Effector memory CD8-positive, alpha-beta T cell (primary cell): Measurements from ENCODE around the gene STK32A.

ENCODE experiments used
- ATAC-seq: fragments of 150-1000 bp; cut with Tn5 transposase; replicated peaks from 2 replicates; pipeline ENCODE4 v1.10.0; 2021; ENCODE audit warnings: mild to moderate bottlenecking, moderate library complexity
- DNase-seq, 3 experiments: peaks; one replicate each; pipeline ENCODE4 v3.0.0; 2021
- H3K27ac Mint-ChIP-seq, 2 donors: one replicate each; pipeline ENCODE4 v1.8.0; 2022; ENCODE audit warnings: mild to moderate bottlenecking in 2 of 2, mixed read lengths in 2 of 2, moderate library complexity in 2 of 2
- H3K27me3 Mint-ChIP-seq, 2 donors: one replicate each; pipeline ENCODE4 v1.8.0; 2022; ENCODE audit warnings: mixed read lengths in 2 of 2
- H3K36me3 Mint-ChIP-seq: one replicate; pipeline ENCODE4 v1.8.0; 2022; ENCODE audit warnings: mild to moderate bottlenecking, moderate library complexity, mixed read lengths; ENCODE audit not compliant: insufficient read depth
- H3K4me1 Mint-ChIP-seq, 2 donors: one replicate each; pipeline ENCODE4 v1.8.0; 2022; ENCODE audit warnings: low read depth in 2 of 2, mixed read lengths in 2 of 2
- H3K4me3 Mint-ChIP-seq, 2 donors: one replicate each; pipeline ENCODE4 v1.8.0; 2022; ENCODE audit warnings: mild to moderate bottlenecking in 2 of 2, mixed read lengths in 2 of 2, moderate library complexity in 2 of 2
- H3K9me3 Mint-ChIP-seq, 2 donors: one replicate each; pipeline ENCODE4 v1.8.0; 2022; ENCODE audit warnings: mixed read lengths in 2 of 2

Gene STK32A

GRCh38 chr5:147369742-147370374, 135.0 kb downstream of the STK32A start:
- ATAC-seq (no peak), DNase-seq (no peak)
- Mint-ChIP-seq H3K36me3 (no peaks in the 10 kb centered on the region), H3K4me1 (no peaks in the 10 kb centered on the region), H3K4me3 (no peak overlapping the region), H3K27me3 (peaks cover 0 to 14% of the 10 kb centered on the region in 2 donors), H3K9me3 (peaks cover 0 to 3% of the 10 kb centered on the region in 2 donors), H3K27ac (no peak overlapping the region)

GRCh38 chr5:147371290-147371689, 136.5 kb downstream of the STK32A start:
- peaks cover 0 to 1% of the 10 kb centered on the region in 2 donors for H3K9me3 Mint-ChIP-seq
- DNase-seq = no peak
- ATAC-seq = no peak
- no peaks in the 10 kb centered on the region for H3K36me3 Mint-ChIP-seq
- H3K4me1 Mint-ChIP-seq = no peaks in the 10 kb centered on the region
- H3K4me3 Mint-ChIP-seq = no peak overlapping the region
- H3K27ac Mint-ChIP-seq = no peak overlapping the region
- peaks cover 0 to 12% of the 10 kb centered on the region in 2 donors for H3K27me3 Mint-ChIP-seq

- Mint-ChIP-seq H3K36me3 (no peaks in the 10 kb centered on the region), H3K27ac (no peak overlapping the region), H3K9me3 (peaks cover 0 to 5% of the 10 kb centered on the region in 2 donors), H3K4me1 (no peaks in the 10 kb centered on the region), H3K4me3 (no peak overlapping the region), H3K27me3 (peaks cover 0 to 21% of the 10 kb centered on the region in 2 donors)
- DNase-seq = no peak
- no peak for ATAC-seq
Observed at GRCh38 chr5:147372191-147372590, 137.4 kb downstream of the STK32A start.

- ATAC-seq = no peak
- Mint-ChIP-seq H3K27me3 (peaks cover 0 to 29% of the 10 kb centered on the region in 2 donors), H3K4me3 (no peak overlapping the region), H3K36me3 (no peaks in the 10 kb centered on the region), H3K4me1 (no peaks in the 10 kb centered on the region), H3K9me3 (peaks cover 0 to 5% of the 10 kb centered on the region in 2 donors), H3K27ac (no peak overlapping the region)
- no peak for DNase-seq
Observed at GRCh38 chr5:147373328-147373727, 138.5 kb downstream of the STK32A start.

DNA sequence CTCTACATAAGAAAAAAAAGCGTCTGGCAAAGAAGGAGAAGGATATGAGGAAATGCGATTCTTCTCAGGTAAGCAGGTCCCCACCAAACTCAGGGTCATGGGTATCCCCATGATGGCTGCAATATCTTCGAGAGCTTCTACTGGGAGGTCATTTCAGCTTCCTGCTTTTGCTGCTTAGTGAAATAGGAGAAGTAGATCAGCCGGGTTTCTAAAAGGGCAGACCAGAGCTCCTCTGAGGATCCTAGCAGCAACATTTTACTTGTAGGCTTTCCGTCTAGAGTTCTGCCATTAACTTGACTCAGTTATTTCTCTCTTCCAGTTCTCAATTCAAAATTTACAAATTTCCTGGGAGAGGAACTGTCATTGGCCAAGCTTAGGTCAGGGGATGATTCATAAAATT, 140.3 kb downstream of the STK32A start:
- Mint-ChIP-seq H3K9me3 (peaks cover 0 to 6% of the 10 kb centered on the region in 2 donors), H3K36me3 (no peaks in the 10 kb centered on the region), H3K27ac (no peak overlapping the region), H3K4me1 (no peaks in the 10 kb centered on the region), H3K27me3 (peaks cover 10 to 42% of the 10 kb centered on the region in 2 donors), H3K4me3 (no peak overlapping the region)
- no peak for ATAC-seq
- no peak for DNase-seq

GRCh38 chr5:147377682-147378081, 142.9 kb downstream of the STK32A start:
- Mint-ChIP-seq H3K36me3 (no peaks in the 10 kb centered on the region), H3K4me1 (no peaks in the 10 kb centered on the region)
- DNase-seq = no peak

GRCh38 chr5:147381555-147381954, 146.7 kb downstream of the STK32A start:
- Mint-ChIP-seq H3K27me3 (peaks cover 10 to 28% of the 10 kb centered on the region in 2 donors), H3K27ac (no peak overlapping the region), H3K4me1 (no peaks in the 10 kb centered on the region), H3K4me3 (no peak overlapping the region), H3K9me3 (peaks cover 0 to 4% of the 10 kb centered on the region in 2 donors), H3K36me3 (no peaks in the 10 kb centered on the region)
- no peak for ATAC-seq
- no peak for DNase-seq

More at GRCh38 chr5:147377682-147378081, 142.9 kb downstream of the STK32A start:
- Mint-ChIP-seq H3K9me3 (peaks cover 0 to 5% of the 10 kb centered on the region in 2 donors), H3K4me3 (no peak overlapping the region), H3K27me3 (peaks cover 10 to 32% of the 10 kb centered on the region in 2 donors), H3K27ac (no peak overlapping the region)
- ATAC-seq = no peak

- H3K9me3 Mint-ChIP-seq = peaks cover 0 to 2% of the 10 kb centered on the region in 2 donors
Observed at GRCh38 chr5:147382776-147383175, 147.9 kb downstream of the STK32A start.

DNA sequence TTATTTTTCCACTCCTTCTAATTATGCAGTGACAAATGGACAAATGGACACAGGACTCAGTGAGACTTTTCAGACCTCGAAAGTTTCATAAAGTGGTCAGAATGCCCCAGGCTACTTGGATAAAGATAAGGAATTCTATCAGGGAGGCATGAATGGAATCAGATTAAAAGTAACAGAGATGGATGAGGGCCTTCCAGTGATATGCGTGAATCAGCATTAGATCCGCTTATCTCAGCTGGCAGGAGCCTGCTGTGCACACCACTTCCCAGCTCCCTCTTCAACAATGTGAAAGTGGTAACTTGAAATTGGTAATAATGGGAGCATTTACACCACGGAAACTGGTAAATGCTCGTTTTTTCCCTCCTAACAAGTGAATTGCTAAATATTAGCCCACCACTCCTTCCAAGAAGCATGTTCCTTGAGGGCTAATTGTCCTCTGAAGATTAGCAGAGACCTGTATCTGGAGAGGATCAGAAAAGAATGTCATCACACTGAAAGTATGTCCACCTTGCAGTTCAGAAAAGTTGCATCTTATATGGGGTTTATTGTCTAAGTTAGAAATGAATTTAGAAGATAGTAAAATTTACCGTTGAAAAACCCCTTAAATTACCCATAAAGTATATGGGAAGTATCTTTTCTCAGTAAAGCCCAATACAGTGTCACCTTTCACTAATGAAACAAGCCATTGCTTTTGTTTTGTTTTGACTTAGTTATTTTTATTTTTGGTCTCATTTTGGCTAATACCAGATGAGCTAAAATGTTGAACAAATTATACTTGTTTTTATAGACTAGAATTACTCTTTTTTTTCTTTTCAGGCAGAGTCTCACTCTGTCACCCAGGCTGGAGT, 149.7 kb downstream of the STK32A start:
- Mint-ChIP-seq H3K27me3 (peaks cover 18 to 23% of the 10 kb centered on the region in 2 donors), H3K27ac (no peak overlapping the region), H3K4me1 (no peaks in the 10 kb centered on the region), H3K9me3 (no peaks in the 10 kb centered on the region), H3K4me3 (no peak overlapping the region), H3K36me3 (no peaks in the 10 kb centered on the region)
- ATAC-seq (no peak), DNase-seq (no peak)

More at GRCh38 chr5:147382776-147383175, 147.9 kb downstream of the STK32A start:
- DNase-seq (no peak), ATAC-seq (no peak)
- H3K4me3 Mint-ChIP-seq = no peak overlapping the region
- H3K27ac Mint-ChIP-seq = no peak overlapping the region
- peaks cover 11 to 20% of the 10 kb centered on the region in 2 donors for H3K27me3 Mint-ChIP-seq
- no peaks in the 10 kb centered on the region for H3K36me3 Mint-ChIP-seq
- H3K4me1 Mint-ChIP-seq = no peaks in the 10 kb centered on the region

GRCh38 chr5:147387109-147387508, 152.3 kb downstream of the STK32A start:
- Mint-ChIP-seq H3K4me3 (no peak overlapping the region), H3K4me1 (no peaks in the 10 kb centered on the region), H3K27ac (no peak overlapping the region), H3K27me3 (peaks cover 22 to 37% of the 10 kb centered on the region in 2 donors), H3K9me3 (no peaks in the 10 kb centered on the region), H3K36me3 (no peaks in the 10 kb centered on the region)
- ATAC-seq (no peak), DNase-seq (no peak)

GRCh38 chr5:147388184-147389108, 153.6 kb downstream of the STK32A start:
- no peak for DNase-seq
- H3K4me1 Mint-ChIP-seq = no peaks in the 10 kb centered on the region

GRCh38 chr5:147390654-147391225, 155.9 kb downstream of the STK32A start:
- no peak for ATAC-seq

More at GRCh38 chr5:147388184-147389108, 153.6 kb downstream of the STK32A start:
- ATAC-seq = no peak
- Mint-ChIP-seq H3K27me3 (peaks cover 35 to 50% of the 10 kb centered on the region in 2 donors), H3K9me3 (no peaks in the 10 kb centered on the region), H3K4me3 (no peak overlapping the region), H3K36me3 (no peaks in the 10 kb centered on the region), H3K27ac (no peak overlapping the region)

DNA sequence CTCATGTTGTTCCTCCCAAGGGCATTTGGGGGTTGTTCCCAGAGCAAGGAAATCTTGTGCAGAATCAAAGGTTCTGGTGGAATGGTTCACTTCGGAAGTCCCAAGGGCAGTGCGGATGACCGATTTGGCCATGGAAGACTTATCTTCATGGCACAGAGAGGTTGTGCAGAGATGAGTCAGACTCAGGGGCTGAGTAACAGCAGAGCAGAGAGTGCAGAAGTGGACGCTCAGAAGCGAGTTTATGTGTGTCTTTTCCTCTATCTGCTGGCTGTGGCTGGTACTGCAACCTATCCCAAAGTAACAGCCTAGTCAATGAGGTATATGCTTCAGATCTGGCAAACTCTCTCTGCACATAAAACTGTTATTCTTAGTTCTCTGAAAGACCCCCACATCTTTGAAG, 157.0 kb downstream of the STK32A start:
- Mint-ChIP-seq H3K27ac (no peak overlapping the region), H3K4me3 (no peak overlapping the region), H3K27me3 (peaks cover 39 to 56% of the 10 kb centered on the region in 2 donors), H3K36me3 (no peaks in the 10 kb centered on the region), H3K4me1 (no peaks in the 10 kb centered on the region), H3K9me3 (no peaks in the 10 kb centered on the region)
- no peak for ATAC-seq
- no peak for DNase-seq

More at GRCh38 chr5:147390654-147391225, 155.9 kb downstream of the STK32A start:
- H3K9me3 Mint-ChIP-seq = no peaks in the 10 kb centered on the region
- H3K4me1 Mint-ChIP-seq = no peaks in the 10 kb centered on the region
- H3K27me3 Mint-ChIP-seq = peaks cover 39 to 56% of the 10 kb centered on the region in 2 donors
- no peak for DNase-seq
- no peaks in the 10 kb centered on the region for H3K36me3 Mint-ChIP-seq
- H3K4me3 Mint-ChIP-seq = no peak overlapping the region
- no peak overlapping the region for H3K27ac Mint-ChIP-seq
